OCI-LY7 (cell line): ENCODE data around the gene FNDC1.

Experiments
- EZH2phosphoT487 ChIP-seq: fragments of 200-600 bp; sonication (generic); IDR thresholded peaks from 2 replicates; pipeline ENCODE4 v1.6.1; 2018; ENCODE audit warnings: low read depth, borderline replicate concordance, mild to moderate bottlenecking, mixed run types, antibody characterized with exemption, low read length, moderate library complexity, mixed read lengths
- TF ChIP-seq, protein P1 (sequence below): fragments of 200-600 bp; sonication (generic); conservative IDR thresholded peaks from 2 replicates; pipeline ENCODE4 v1.5.1; 2014; ENCODE audit warnings: mild to moderate bottlenecking, antibody characterized with exemption, low read length, moderate library complexity, mixed read lengths

DNA sequence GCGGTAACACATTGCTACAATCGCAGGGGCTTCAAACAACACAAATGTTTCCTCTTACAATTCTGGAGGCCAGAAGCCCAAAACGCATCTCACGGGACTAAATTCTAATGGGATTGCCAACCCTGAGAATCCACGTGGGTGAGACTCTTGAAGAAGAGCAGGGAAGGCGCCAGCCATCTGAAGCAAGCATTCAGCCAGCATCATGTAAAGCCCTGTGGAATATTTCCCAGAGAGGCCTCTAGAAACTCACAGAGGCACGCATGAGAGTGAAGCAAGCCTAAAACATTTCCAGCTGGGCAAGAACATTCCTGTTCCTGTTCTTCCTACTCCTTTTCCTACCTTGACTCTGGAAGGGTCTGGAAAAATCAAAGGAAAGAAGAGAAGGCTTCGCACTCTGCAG, 19.6 kb upstream of the FNDC1 start:
- TF ChIP-seq, protein P1, sequence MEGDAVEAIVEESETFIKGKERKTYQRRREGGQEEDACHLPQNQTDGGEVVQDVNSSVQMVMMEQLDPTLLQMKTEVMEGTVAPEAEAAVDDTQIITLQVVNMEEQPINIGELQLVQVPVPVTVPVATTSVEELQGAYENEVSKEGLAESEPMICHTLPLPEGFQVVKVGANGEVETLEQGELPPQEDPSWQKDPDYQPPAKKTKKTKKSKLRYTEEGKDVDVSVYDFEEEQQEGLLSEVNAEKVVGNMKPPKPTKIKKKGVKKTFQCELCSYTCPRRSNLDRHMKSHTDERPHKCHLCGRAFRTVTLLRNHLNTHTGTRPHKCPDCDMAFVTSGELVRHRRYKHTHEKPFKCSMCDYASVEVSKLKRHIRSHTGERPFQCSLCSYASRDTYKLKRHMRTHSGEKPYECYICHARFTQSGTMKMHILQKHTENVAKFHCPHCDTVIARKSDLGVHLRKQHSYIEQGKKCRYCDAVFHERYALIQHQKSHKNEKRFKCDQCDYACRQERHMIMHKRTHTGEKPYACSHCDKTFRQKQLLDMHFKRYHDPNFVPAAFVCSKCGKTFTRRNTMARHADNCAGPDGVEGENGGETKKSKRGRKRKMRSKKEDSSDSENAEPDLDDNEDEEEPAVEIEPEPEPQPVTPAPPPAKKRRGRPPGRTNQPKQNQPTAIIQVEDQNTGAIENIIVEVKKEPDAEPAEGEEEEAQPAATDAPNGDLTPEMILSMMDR: no peak
- TF ChIP-seq EZH2phosphoT487: no peak
